HepG2 (cell line): ENCODE data around the gene RRP9. TPM values are rescaled to one million over a fixed set of nuclear protein-coding genes. Genes with fewer than 3 reads are reported as not detected.

Experiments used
- ATAC-seq: fragments of 200-7000 bp; cut with Tn5 transposase; 3 replicates; pipeline ENCODE4 v1.9.1; 2020; ENCODE audit warnings: mild to moderate bottlenecking, moderate library complexity
- BruUV-seq: library from RNA; stranded (reverse); fragments of 400-500 nt; replicated peaks from 2 replicates; lab custom pipeline; 2021; lab: Mats Ljungman, UMichigan
- CTCF ChIA-PET: fragments of 300-600 bp; formaldehyde crosslinking; extraction: SDS; loops from one replicate; lab custom pipeline; 2021; ENCODE audit warnings: low total read pairs, inconsistent platforms, low intra/inter-chr PET ratio; lab: Yijun Ruan, JAX
- POLR2A ChIA-PET: fragments of 350-600 bp; sonication (Branson Sonifier 250); formaldehyde crosslinking; loops from one replicate; lab custom pipeline; 2020; ENCODE audit warnings: antibody characterized with exemption, inconsistent platforms; lab: Yijun Ruan, JAX
- DNase-seq: peaks from one replicate; pipeline ENCODE4 v3.0.0-alpha.2; 2015; ENCODE audit warnings: low spot score
- FAIRE-seq: peaks from 3 replicates; lab custom pipeline; 2011; peaks lifted over from hg19 to GRCh38; lab: Jason Lieb, UNC
- H2AFZ ChIP-seq: one replicate; pipeline ENCODE4 v1.6.1; 2011; ENCODE audit warnings: low read length, inconsistent platforms
- H3K27ac ChIP-seq: fragments of 300-600 bp; 3 replicates; pipeline ENCODE4 v1.8.0; 2011; ENCODE audit warnings: mixed run types, mild to moderate bottlenecking, mixed read lengths, low read length, inconsistent platforms; ENCODE audit not compliant: insufficient read depth; ENCODE audit errors: extremely low read length
- H3K27me3 ChIP-seq, 2 experiments: fragments of 200-600 bp in 1 of 2; 2 replicates in 1 of 2; 3 replicates in 1 of 2; pipeline versions ENCODE4 v1.6.0 to v1.8.0; 2011; ENCODE audit warnings: low read length in 2 of 2, mild to moderate bottlenecking in 2 of 2, moderate library complexity in 2 of 2, inconsistent platforms in 1 of 2; ENCODE audit not compliant: insufficient read depth in 2 of 2, control insufficient read depth in 1 of 2
- H3K36me3 ChIP-seq, 2 experiments: fragments of 200-600 bp in 1 of 2; replicated peaks in 1 of 2; 2 replicates in 1 of 2; 3 replicates in 1 of 2; pipeline versions ENCODE4 v1.5.1 to v1.8.0; 2011; ENCODE audit warnings: low read length in 2 of 2, inconsistent platforms in 1 of 2; ENCODE audit not compliant: insufficient read depth in 2 of 2, control insufficient read depth in 1 of 2
- H3K4me1 ChIP-seq: 2 replicates; pipeline ENCODE4 v1.5.1; 2012; ENCODE audit warnings: low read length, inconsistent platforms; ENCODE audit not compliant: insufficient read depth
- H3K4me2 ChIP-seq: 2 replicates; pipeline ENCODE4 v1.6.0; 2011; ENCODE audit warnings: low read depth, low read length, inconsistent platforms
- H3K4me3 ChIP-seq, 3 experiments: fragments of 200-600 bp in 1 of 3; sonication (generic), shearing (Covaris generic) in 1 of 3; replicated peaks in 1 of 3; 2 replicates each; pipeline ENCODE4 v1.5.1; 2011 to 2016; ENCODE audit warnings: low read length in 3 of 3, inconsistent platforms in 2 of 3, low read depth in 2 of 3, mild to moderate bottlenecking in 2 of 3, control low read depth in 1 of 3, mixed read lengths in 1 of 3; ENCODE audit not compliant: insufficient read depth in 1 of 3
- H3K79me2 ChIP-seq: one replicate; pipeline ENCODE4 v1.6.1; 2011; ENCODE audit warnings: low read length, inconsistent platforms; ENCODE audit not compliant: insufficient read depth
- H3K9ac ChIP-seq: 2 replicates; pipeline ENCODE4 v1.6.0; 2011; ENCODE audit warnings: mild to moderate bottlenecking, low read depth, low read length, inconsistent platforms; ENCODE audit not compliant: insufficient read depth
- H3K9me3 ChIP-seq: 2 replicates; pipeline ENCODE4 v1.5.1; 2012; ENCODE audit warnings: mild to moderate bottlenecking, low read length
- H4K20me1 ChIP-seq: 2 replicates; pipeline ENCODE4 v1.6.0; 2011; ENCODE audit warnings: inconsistent platforms, mild to moderate bottlenecking, low read length, moderate library complexity; ENCODE audit not compliant: insufficient read depth
- ARID5B ChIP-seq: IDR thresholded peaks from 2 replicates; pipeline ENCODE4 v1.4.0; 2020; ENCODE audit warnings: mild to moderate bottlenecking, missing genetic modification reagents
- ATF7 ChIP-seq, 2 experiments: fragments of 450-650 bp in 1 of 2; sonication (generic) in 1 of 2; formaldehyde crosslinking in 1 of 2; IDR thresholded peaks; 2 replicates each; pipeline versions ENCODE4 v1.4.0 to v1.6.1; 2016 to 2020; ENCODE audit warnings: antibody characterized with exemption in 1 of 2, mild to moderate bottlenecking in 1 of 2, missing genetic modification reagents in 1 of 2
- ATF7-NPFF ChIP-seq: sonication (generic); formaldehyde crosslinking; IDR thresholded peaks from 2 replicates; pipeline ENCODE4 v1.8.1; 2023; ENCODE audit warnings: mild to moderate bottlenecking, low read depth, missing genetic modification reagents, moderate library complexity
- CC2D1A ChIP-seq: sonication (generic); formaldehyde crosslinking; IDR thresholded peaks from 2 replicates; pipeline ENCODE4 v1.8.1; 2023; ENCODE audit warnings: mild to moderate bottlenecking, missing genetic modification reagents
- PLRG1 ChIP-seq: fragments of 450-650 bp; conservative IDR thresholded peaks from 2 replicates; pipeline ENCODE4 v1.6.1; 2016
- PLSCR1 ChIP-seq: sonication (generic); formaldehyde crosslinking; IDR thresholded peaks from 2 replicates; pipeline ENCODE4 v1.5.0; 2020; ENCODE audit warnings: missing genetic modification reagents, mild to moderate bottlenecking, borderline replicate concordance
- RFX5 ChIP-seq: IDR thresholded peaks from 2 replicates; pipeline ENCODE4 v1.6.1; 2011; ENCODE audit warnings: low read depth, low read length, improper control_type of control experiment
- TRIM22 ChIP-seq: fragments of 450-650 bp; IDR thresholded peaks from 2 replicates; pipeline ENCODE4 v1.6.1; 2017
- ZFP1 ChIP-seq: IDR thresholded peaks from 2 replicates; pipeline ENCODE4 v1.6.1; 2016
- ZNF605 ChIP-seq: sonication (generic); formaldehyde crosslinking; IDR thresholded peaks from 2 replicates; pipeline ENCODE4 v1.8.0; 2022; ENCODE audit warnings: mild to moderate bottlenecking, missing genetic modification reagents
- WGBS: methylation state at CpG from one replicate; pipeline ENCODE4 v1.1.6; 2017; ENCODE audit warnings: low lambda C conversion rate; 5-methylcytosine and 5-hydroxymethylcytosine counted together
- in situ Hi-C: cut with HindIII; loops from 2 replicates; pipeline ENCODE4 v1.10.0; 2017; ENCODE audit warnings: low pct_unique_long_range_greater_than_20kb; ENCODE audit not compliant: extremely low pct_ligation_motif_present
- intact Hi-C: fragments of 100-400 bp; cut with micrococcal nuclease; formaldehyde crosslinking; loops from one replicate; pipeline ENCODE4 v1.10.0; 2022; ENCODE audit not compliant: unreplicated experiment
- polyA plus RNA-seq, 8 experiments: library from polyadenylated mRNA; depleted of rRNA in 3 of 8; stranded (reverse) in 7 of 8; unstranded in 1 of 8; fragments of >200 nt; fragmentation: Illumina TruSeq in 4 of 8; extraction: Trizol in 4 of 8; gene quantifications; 2 replicates each; pipeline versions ENCODE4 v1.2.1 to v1.2.3, GENCODE V29; 2011 to 2016; ENCODE audit warnings: low read depth in 4 of 8, missing spikeins in 1 of 8, mixed read lengths in 1 of 8; ENCODE audit not compliant: insufficient read depth in 1 of 8
- total RNA-seq, 5 experiments: library from RNA; depleted of rRNA; stranded (reverse); fragments of >200 nt; fragmentation: Illumina TruSeq; extraction: Trizol; gene quantifications; 2 replicates each; pipeline ENCODE4 v1.2.3, GENCODE V29; 2016; ENCODE audit warnings: low read depth in 1 of 5
- TF ChIP-seq, protein P1 (sequence below): sonication (generic); formaldehyde crosslinking; IDR thresholded peaks from 2 replicates; pipeline ENCODE4 v1.4.0; 2020; ENCODE audit warnings: low read depth, mild to moderate bottlenecking, missing genetic modification reagents
- TF ChIP-seq, protein P2 (sequence below): sonication (generic); formaldehyde crosslinking; IDR thresholded peaks from 2 replicates; pipeline ENCODE4 v1.4.0; 2020; ENCODE audit warnings: missing genetic modification reagents, borderline replicate concordance

Gene RRP9
- total and polyA plus RNA-seq, 2 of the 13 experiments (the other 11 are each of a cell fraction or from before 2014, with no cell fraction given), result 14.8 to 44.0 TPM

- no peak for TF ChIP-seq ATF7-NPFF (CRISPR knock-in tag)
- TF ChIP-seq, protein P1, sequence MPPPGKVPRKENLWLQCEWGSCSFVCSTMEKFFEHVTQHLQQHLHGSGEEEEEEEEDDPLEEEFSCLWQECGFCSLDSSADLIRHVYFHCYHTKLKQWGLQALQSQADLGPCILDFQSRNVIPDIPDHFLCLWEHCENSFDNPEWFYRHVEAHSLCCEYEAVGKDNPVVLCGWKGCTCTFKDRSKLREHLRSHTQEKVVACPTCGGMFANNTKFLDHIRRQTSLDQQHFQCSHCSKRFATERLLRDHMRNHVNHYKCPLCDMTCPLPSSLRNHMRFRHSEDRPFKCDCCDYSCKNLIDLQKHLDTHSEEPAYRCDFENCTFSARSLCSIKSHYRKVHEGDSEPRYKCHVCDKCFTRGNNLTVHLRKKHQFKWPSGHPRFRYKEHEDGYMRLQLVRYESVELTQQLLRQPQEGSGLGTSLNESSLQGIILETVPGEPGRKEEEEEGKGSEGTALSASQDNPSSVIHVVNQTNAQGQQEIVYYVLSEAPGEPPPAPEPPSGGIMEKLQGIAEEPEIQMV (CRISPR knock-in tag), result no peak
- no peak for TF ChIP-seq RFX5
- no peak for TF ChIP-seq ZNF605 (CRISPR knock-in tag)
Observed at GRCh38 chr3:51938780-51939425, 2.8 kb downstream of the RRP9 start (continued).

DNA sequence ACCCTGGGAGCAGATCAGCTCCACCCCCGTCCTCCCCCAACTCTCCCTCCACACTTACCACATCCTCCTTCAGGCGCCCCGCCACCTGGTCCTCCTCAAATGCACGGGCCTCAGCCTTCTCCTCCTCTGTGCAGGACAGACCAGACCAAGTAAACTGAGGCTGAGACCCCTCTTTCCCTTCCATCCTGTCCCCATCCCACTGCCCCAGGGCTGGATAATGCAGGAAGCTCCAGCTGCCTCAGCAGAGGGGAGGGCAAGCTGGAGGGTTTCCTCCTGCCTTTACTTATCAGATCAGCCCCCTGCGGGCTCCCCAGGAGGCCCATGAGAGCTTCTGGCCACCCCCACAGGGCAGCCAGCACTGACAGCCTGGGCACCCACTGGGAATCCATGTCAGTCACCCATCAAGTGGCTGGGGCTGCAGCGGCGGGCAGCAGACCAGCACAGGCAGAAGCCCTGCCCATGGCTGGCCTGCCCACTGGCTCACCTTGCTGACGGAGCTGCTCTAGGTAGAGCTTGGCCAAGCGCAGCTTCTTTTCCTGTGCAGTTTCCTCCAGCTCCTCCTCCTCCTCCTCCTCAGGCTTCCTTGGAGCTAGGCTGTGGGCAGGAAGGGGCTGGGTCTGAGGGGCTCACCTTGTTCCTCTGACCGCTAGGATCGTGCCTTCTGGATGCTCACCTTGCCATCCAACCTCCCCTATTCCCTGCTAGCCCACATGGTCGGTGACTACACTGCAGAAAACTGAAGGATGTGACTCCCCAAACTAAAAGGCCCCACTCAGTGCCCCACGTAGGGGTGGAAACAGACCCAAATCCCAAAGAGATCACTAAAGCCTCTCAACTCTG is 3.9 kb downstream of the RRP9 start:
- ATAC-seq (no peak), FAIRE-seq (no peak), DNase-seq (no peak)
- BruUV-seq, result no TSS peak
- in situ Hi-C loops (no loop called here), intact Hi-C loops (no loop called here)
- H3K36me3 ChIP-seq, result peaks cover 21 to 58% of the 10 kb centered on the region in 2 experiments; a peak in 4 of 5 replicates
- peaks cover 28% of the 10 kb centered on the region for H3K79me2 ChIP-seq
- WGBS, result 96% methylated on average over 11 of the region's 13 CpGs
- peaks cover 25% of the 10 kb centered on the region for H3K4me1 ChIP-seq
- no peaks in the 10 kb centered on the region; a peak in 1 of 5 replicates for H3K27me3 ChIP-seq
- ChIA-PET POLR2A (no interaction called here), CTCF (no interaction called here)
- no peak overlapping the region for H3K4me3 ChIP-seq
- no peaks in the 10 kb centered on the region for H3K9me3 ChIP-seq
- H3K27ac ChIP-seq, result no peak overlapping the region
- no peaks in the 10 kb centered on the region; the same call in 1 of the 2 replicates for H4K20me1 ChIP-seq
- H3K9ac ChIP-seq, result no peak overlapping the region
- H3K4me2 ChIP-seq, result no peak overlapping the region
- H2AFZ ChIP-seq, result no peak overlapping the region
- TF ChIP-seq PLSCR1 (CRISPR knock-in tag), result no peak
- no peak for TF ChIP-seq PLRG1
- no peak for TF ChIP-seq TRIM22
- no peak for TF ChIP-seq ARID5B (CRISPR knock-in tag)
- no peak for TF ChIP-seq ZFP1
- TF ChIP-seq ATF7 (IDR thresholded peaks at IDR 0.05), result no peak
- no peak for TF ChIP-seq ATF7 (CRISPR knock-in tag; IDR thresholded peaks at IDR 0.05)
- TF ChIP-seq CC2D1A (CRISPR knock-in tag), result no peak
- TF ChIP-seq, protein P2, sequence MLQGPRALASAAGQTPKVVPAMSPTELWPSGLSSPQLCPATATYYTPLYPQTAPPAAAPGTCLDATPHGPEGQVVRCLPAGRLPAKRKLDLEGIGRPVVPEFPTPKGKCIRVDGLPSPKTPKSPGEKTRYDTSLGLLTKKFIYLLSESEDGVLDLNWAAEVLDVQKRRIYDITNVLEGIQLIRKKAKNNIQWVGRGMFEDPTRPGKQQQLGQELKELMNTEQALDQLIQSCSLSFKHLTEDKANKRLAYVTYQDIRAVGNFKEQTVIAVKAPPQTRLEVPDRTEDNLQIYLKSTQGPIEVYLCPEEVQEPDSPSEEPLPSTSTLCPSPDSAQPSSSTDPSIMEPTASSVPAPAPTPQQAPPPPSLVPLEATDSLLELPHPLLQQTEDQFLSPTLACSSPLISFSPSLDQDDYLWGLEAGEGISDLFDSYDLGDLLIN (CRISPR knock-in tag), result no peak
